SK-N-SH (cell line): ENCODE data around the gene NOL7. TPM values are rescaled to one million over a fixed set of nuclear protein-coding genes. Genes with fewer than 3 reads are reported as not detected.

Source experiments
- CTCF ChIA-PET: fragments of 300-600, 350-600 bp; formaldehyde crosslinking; extraction: SDS; loops from one replicate; lab custom pipeline; 2021; lab: Yijun Ruan, JAX
- POLR2A ChIA-PET: fragments of 350-600 bp; sonication (Branson Sonifier 250); formaldehyde crosslinking; extraction: SDS; loops from one replicate; lab custom pipeline; 2020; ENCODE audit warnings: antibody characterized with exemption, inconsistent platforms; lab: Yijun Ruan, JAX
- DNase-seq: peaks from one replicate; pipeline ENCODE4 v3.0.0; 2012
- H2AFZ ChIP-seq: fragments of 200-600 bp; sonication (generic); 2 replicates; pipeline ENCODE4 v1.8.1; 2016; ENCODE audit warnings: antibody characterized with exemption, mild to moderate bottlenecking, low read depth
- H3F3A ChIP-seq: fragments of 200-600 bp; sonication (generic); replicated peaks from 2 replicates; pipeline ENCODE3; 2016; ENCODE audit warnings: antibody characterized with exemption, mild to moderate bottlenecking; ENCODE audit not compliant: insufficient read depth
- H3K27ac ChIP-seq, 2 experiments: fragments of 200-500 bp in 1 of 2; fragments of 200-600 bp in 1 of 2; sonication (Bioruptor generic) in 1 of 2; sonication (generic), shearing (Covaris generic) in 1 of 2; 2 replicates each; pipeline versions ENCODE4 v1.5.1 to v1.6.1; 2014 to 2016; ENCODE audit warnings: low read depth in 2 of 2, inconsistent platforms in 1 of 2, low read length in 1 of 2, mild to moderate bottlenecking in 1 of 2, mixed read lengths in 1 of 2
- H3K27me3 ChIP-seq: fragments of 200-600 bp; sonication (generic), shearing (Covaris generic); 2 replicates; pipeline ENCODE4 v1.6.1; 2016; ENCODE audit warnings: mixed run types; ENCODE audit not compliant: insufficient read depth
- H3K36me3 ChIP-seq, 2 experiments: fragments of 200-500 bp in 1 of 2; fragments of 200-600 bp in 1 of 2; sonication (Bioruptor generic) in 1 of 2; sonication (generic) in 1 of 2; replicated peaks in 1 of 2; 2 replicates each; pipeline versions ENCODE3 to v1.5.1; 2014 to 2016; ENCODE audit warnings: low read length in 1 of 2, mild to moderate bottlenecking in 1 of 2; ENCODE audit not compliant: insufficient read depth in 2 of 2, control insufficient read depth in 1 of 2
- H3K4me1 ChIP-seq, 2 experiments: fragments of 200-500 bp in 1 of 2; fragments of 200-600 bp in 1 of 2; sonication (Bioruptor generic) in 1 of 2; sonication (generic), shearing (Covaris generic) in 1 of 2; 2 replicates each; pipeline versions ENCODE4 v1.5.1 to v1.6.1; 2014 to 2016; ENCODE audit warnings: low read depth in 1 of 2, low read length in 1 of 2, mixed run types in 1 of 2; ENCODE audit not compliant: insufficient read depth in 2 of 2, control insufficient read depth in 1 of 2
- H3K4me2 ChIP-seq: fragments of 200-600 bp; sonication (generic), shearing (Covaris generic); 2 replicates; pipeline ENCODE4 v1.6.1; 2017; ENCODE audit warnings: mixed run types
- H3K4me3 ChIP-seq, 2 experiments: fragments of 200-500 bp in 1 of 2; fragments of 200-600 bp in 1 of 2; sonication (Bioruptor generic) in 1 of 2; sonication (generic), shearing (Covaris generic) in 1 of 2; 2 replicates each; pipeline versions ENCODE4 v1.5.1 to v1.8.1; 2014 to 2016; ENCODE audit warnings: low read depth in 2 of 2, inconsistent platforms in 1 of 2, low read length in 1 of 2, mild to moderate bottlenecking in 1 of 2, mixed read lengths in 1 of 2, moderate library complexity in 1 of 2
- H3K79me2 ChIP-seq: fragments of 200-600 bp; sonication (generic); 2 replicates; pipeline ENCODE4 v1.8.1; 2017; ENCODE audit warnings: mild to moderate bottlenecking; ENCODE audit not compliant: insufficient read depth
- H3K9ac ChIP-seq: fragments of 200-600 bp; sonication (generic); 2 replicates; pipeline ENCODE4 v1.6.1; 2017; ENCODE audit warnings: mixed run types
- H3K9me2 ChIP-seq: fragments of 200-600 bp; sonication (generic); 2 replicates; pipeline ENCODE4 v1.6.1; 2017; ENCODE audit warnings: mixed run types
- H3K9me3 ChIP-seq: fragments of 200-600 bp; sonication (generic); 2 replicates; pipeline ENCODE4 v1.6.1; 2017; ENCODE audit warnings: mixed run types, mild to moderate bottlenecking, moderate library complexity
- H4K20me1 ChIP-seq: fragments of 200-600 bp; sonication (generic); 2 replicates; pipeline ENCODE4 v1.6.1; 2017; ENCODE audit warnings: mild to moderate bottlenecking, mixed run types; ENCODE audit not compliant: insufficient read depth
- CHD2 ChIP-seq: fragments of 150-350 bp; IDR thresholded peaks from 2 replicates; pipeline ENCODE4 v1.6.1; 2018; ENCODE audit warnings: low read length; ENCODE audit not compliant: partially characterized antibody
- EP300 ChIP-seq, 2 experiments: IDR thresholded peaks; 2 replicates each; pipeline versions ENCODE4 v1.4.0 to v1.6.1; 2012; ENCODE audit warnings: borderline replicate concordance in 1 of 2, low read depth in 1 of 2, low read length in 1 of 2
- EZH2phosphoT487 ChIP-seq: fragments of 200-600 bp; sonication (generic); IDR thresholded peaks from 2 replicates; pipeline ENCODE4 v1.6.1; 2017; ENCODE audit warnings: low read depth, mixed run types, mild to moderate bottlenecking, antibody characterized with exemption, moderate library complexity, borderline replicate concordance
- FOXJ3 ChIP-seq: sonication (generic); formaldehyde crosslinking; IDR thresholded peaks from 2 replicates; pipeline ENCODE4 v1.5.1; 2020; ENCODE audit warnings: mild to moderate bottlenecking, missing genetic modification reagents
- FOXM1 ChIP-seq: IDR thresholded peaks from 2 replicates; pipeline ENCODE4 v1.4.0; 2012; ENCODE audit warnings: low read depth, mild to moderate bottlenecking
- MXI1 ChIP-seq: IDR thresholded peaks from 2 replicates; pipeline ENCODE4 v1.6.1; 2012; ENCODE audit warnings: mild to moderate bottlenecking, low read depth, low read length, improper control_type of control experiment
- NRF1 ChIP-seq: IDR thresholded peaks from 2 replicates; pipeline ENCODE4 v1.6.1; 2012; ENCODE audit warnings: low read depth, mild to moderate bottlenecking, low read length
- RCOR1 ChIP-seq: fragments of 150-350 bp; IDR thresholded peaks from 2 replicates; pipeline ENCODE4 v1.6.1; 2017; ENCODE audit warnings: antibody characterized with exemption, low read length
- SIN3A ChIP-seq: IDR thresholded peaks from 2 replicates; pipeline ENCODE4 v1.6.1; 2012; ENCODE audit warnings: low read depth, mild to moderate bottlenecking, low read length, moderate library complexity, borderline replicate concordance
- SMC3 ChIP-seq: IDR thresholded peaks from 2 replicates; pipeline ENCODE4 v1.6.1; 2012; ENCODE audit warnings: low read depth, low read length, improper control_type of control experiment
- TAF1 ChIP-seq: IDR thresholded peaks from 2 replicates; pipeline ENCODE4 v1.6.1; 2012; ENCODE audit warnings: low read depth, mild to moderate bottlenecking, low read length, moderate library complexity, borderline replicate concordance
- WGBS: methylation state at CpG from one replicate; pipeline ENCODE4 v1.1.6; 2017; ENCODE audit warnings: low lambda C conversion rate; 5-methylcytosine and 5-hydroxymethylcytosine counted together
- polyA plus RNA-seq, 3 experiments: library from polyadenylated mRNA; depleted of rRNA; stranded (reverse); fragments of >200 nt; gene quantifications; 2 replicates each; pipeline ENCODE4 v1.2.3, GENCODE V29; 2012
- TF ChIP-seq, protein P1 (sequence below): fragments of 200-600 bp; sonication (generic); IDR thresholded peaks from 2 replicates; pipeline ENCODE4 v1.6.1; 2017; ENCODE audit warnings: antibody characterized with exemption, mild to moderate bottlenecking, moderate library complexity
- TF ChIP-seq, protein P2 (sequence below): IDR thresholded peaks from 2 replicates; pipeline ENCODE4; 2012
- TF ChIP-seq, protein P3 (sequence below): IDR thresholded peaks from 2 replicates; pipeline ENCODE4 v1.6.1; 2012; ENCODE audit warnings: mild to moderate bottlenecking, low read depth, low read length, moderate library complexity
- TF ChIP-seq, protein P4 (sequence below): fragments of 150-350 bp; IDR thresholded peaks from 2 replicates; pipeline ENCODE4 v1.6.1; 2017; ENCODE audit warnings: antibody characterized with exemption, low read length, low read depth, borderline replicate concordance

Gene NOL7
- polyA plus RNA-seq, 1 of the 3 experiments (the other 2 are of a cell fraction) = 103 TPM

DNA sequence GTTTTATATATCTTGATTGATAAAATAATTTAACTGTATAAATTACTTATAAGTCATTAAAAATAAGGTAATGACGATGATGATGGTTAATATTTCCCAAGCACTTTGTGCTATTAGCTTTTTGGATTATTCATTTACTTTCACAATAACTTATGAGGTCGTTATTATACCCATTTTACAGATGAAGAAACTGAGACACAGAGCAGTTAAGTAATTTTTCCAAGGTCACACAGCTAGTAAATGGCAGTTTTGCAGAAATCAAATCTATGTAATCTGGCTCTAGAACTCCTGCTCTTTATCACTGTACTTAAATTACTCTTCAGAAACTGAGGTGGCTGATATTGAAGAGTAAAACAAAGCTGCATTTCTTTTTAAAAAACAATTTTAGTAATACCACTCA lies 18.2 kb downstream of the NOL7 start (continued):
- TF ChIP-seq, protein P1, sequence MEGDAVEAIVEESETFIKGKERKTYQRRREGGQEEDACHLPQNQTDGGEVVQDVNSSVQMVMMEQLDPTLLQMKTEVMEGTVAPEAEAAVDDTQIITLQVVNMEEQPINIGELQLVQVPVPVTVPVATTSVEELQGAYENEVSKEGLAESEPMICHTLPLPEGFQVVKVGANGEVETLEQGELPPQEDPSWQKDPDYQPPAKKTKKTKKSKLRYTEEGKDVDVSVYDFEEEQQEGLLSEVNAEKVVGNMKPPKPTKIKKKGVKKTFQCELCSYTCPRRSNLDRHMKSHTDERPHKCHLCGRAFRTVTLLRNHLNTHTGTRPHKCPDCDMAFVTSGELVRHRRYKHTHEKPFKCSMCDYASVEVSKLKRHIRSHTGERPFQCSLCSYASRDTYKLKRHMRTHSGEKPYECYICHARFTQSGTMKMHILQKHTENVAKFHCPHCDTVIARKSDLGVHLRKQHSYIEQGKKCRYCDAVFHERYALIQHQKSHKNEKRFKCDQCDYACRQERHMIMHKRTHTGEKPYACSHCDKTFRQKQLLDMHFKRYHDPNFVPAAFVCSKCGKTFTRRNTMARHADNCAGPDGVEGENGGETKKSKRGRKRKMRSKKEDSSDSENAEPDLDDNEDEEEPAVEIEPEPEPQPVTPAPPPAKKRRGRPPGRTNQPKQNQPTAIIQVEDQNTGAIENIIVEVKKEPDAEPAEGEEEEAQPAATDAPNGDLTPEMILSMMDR = no peak
- TF ChIP-seq, protein P2, sequence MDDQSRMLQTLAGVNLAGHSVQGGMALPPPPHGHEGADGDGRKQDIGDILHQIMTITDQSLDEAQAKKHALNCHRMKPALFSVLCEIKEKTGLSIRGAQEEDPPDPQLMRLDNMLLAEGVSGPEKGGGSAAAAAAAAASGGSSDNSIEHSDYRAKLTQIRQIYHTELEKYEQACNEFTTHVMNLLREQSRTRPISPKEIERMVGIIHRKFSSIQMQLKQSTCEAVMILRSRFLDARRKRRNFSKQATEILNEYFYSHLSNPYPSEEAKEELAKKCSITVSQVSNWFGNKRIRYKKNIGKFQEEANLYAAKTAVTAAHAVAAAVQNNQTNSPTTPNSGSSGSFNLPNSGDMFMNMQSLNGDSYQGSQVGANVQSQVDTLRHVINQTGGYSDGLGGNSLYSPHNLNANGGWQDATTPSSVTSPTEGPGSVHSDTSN = no peak
- TF ChIP-seq CHD2 (no peak), EP300 (IDR thresholded peaks at IDR 0.05; ENCODE audit: borderline replicate concordance in 1 of 2, low read depth in 1 of 2, low read length in 1 of 2) (no peak), SIN3A (no peak), FOXJ3 (no peak), RCOR1 (no peak)

DNA sequence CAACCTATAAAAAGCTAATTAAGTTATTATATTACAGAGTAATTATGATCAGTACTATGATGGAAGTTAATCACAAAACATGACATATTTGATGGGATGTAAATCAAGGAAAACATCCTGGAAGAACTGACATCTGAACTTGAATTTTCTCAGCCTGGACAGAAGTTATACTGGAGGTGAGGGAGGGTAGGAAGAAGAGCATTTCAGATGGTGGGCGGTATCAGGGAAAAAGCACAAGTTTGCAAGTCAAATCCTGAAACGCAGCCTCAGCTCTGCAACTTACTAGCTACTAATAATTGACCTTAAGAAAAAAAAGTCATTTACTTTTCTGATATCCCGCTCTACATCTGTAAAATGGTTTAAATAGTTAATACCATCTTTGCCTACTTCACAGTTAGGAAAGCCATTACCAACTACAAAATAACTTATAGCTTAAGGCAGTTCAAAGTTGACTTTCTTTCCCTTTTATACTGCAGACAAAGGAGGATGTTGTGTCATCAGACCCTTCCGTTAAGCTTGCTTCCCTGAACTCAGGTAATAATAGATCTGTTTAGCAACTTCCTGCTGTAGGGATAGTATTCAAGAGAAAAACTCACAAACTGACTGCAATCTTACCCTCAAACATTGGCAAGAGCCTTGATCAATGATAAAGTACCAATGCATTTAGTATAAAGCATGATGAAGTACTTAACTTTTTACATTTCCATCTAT lies 21.0 kb downstream of the NOL7 start:
- no peak overlapping the region for H3K9ac ChIP-seq
- H3K9me2 ChIP-seq = no peaks in the 10 kb centered on the region
- H3K4me1 ChIP-seq = peaks cover 0 to 2% of the 10 kb centered on the region in 2 experiments; a peak in 2 of 4 replicates
- no peaks in the 10 kb centered on the region for H3K27me3 ChIP-seq
- CTCF ChIA-PET = interaction anchor here (1.3 to 2.2 kb wide), 2 partner anchors 11 to 20 kb away, joined by 3 to 9 read pairs; partner anchors contain the start of gene NOL7
- no peaks in the 10 kb centered on the region for H3K79me2 ChIP-seq
- H3K4me3 ChIP-seq = no peak overlapping the region
- H3K9me3 ChIP-seq = no peaks in the 10 kb centered on the region
- H3K36me3 ChIP-seq = peaks cover 66 to 77% of the 10 kb centered on the region in 2 experiments
- TF ChIP-seq MXI1 (no peak), EZH2phosphoT487 (no peak), FOXM1 (no peak), CHD2 (no peak), TAF1 (no peak), SMC3 (no peak), NRF1 (no peak)
- TF ChIP-seq, protein P3, sequence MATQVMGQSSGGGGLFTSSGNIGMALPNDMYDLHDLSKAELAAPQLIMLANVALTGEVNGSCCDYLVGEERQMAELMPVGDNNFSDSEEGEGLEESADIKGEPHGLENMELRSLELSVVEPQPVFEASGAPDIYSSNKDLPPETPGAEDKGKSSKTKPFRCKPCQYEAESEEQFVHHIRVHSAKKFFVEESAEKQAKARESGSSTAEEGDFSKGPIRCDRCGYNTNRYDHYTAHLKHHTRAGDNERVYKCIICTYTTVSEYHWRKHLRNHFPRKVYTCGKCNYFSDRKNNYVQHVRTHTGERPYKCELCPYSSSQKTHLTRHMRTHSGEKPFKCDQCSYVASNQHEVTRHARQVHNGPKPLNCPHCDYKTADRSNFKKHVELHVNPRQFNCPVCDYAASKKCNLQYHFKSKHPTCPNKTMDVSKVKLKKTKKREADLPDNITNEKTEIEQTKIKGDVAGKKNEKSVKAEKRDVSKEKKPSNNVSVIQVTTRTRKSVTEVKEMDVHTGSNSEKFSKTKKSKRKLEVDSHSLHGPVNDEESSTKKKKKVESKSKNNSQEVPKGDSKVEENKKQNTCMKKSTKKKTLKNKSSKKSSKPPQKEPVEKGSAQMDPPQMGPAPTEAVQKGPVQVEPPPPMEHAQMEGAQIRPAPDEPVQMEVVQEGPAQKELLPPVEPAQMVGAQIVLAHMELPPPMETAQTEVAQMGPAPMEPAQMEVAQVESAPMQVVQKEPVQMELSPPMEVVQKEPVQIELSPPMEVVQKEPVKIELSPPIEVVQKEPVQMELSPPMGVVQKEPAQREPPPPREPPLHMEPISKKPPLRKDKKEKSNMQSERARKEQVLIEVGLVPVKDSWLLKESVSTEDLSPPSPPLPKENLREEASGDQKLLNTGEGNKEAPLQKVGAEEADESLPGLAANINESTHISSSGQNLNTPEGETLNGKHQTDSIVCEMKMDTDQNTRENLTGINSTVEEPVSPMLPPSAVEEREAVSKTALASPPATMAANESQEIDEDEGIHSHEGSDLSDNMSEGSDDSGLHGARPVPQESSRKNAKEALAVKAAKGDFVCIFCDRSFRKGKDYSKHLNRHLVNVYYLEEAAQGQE = no peak
- TF ChIP-seq, protein P4, sequence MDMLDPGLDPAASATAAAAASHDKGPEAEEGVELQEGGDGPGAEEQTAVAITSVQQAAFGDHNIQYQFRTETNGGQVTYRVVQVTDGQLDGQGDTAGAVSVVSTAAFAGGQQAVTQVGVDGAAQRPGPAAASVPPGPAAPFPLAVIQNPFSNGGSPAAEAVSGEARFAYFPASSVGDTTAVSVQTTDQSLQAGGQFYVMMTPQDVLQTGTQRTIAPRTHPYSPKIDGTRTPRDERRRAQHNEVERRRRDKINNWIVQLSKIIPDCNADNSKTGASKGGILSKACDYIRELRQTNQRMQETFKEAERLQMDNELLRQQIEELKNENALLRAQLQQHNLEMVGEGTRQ = no peak
- TF ChIP-seq, protein P1 = no peak
- H2AFZ ChIP-seq = no peak overlapping the region
- no peak overlapping the region for H3K27ac ChIP-seq
- H3F3A ChIP-seq = peaks cover 5% of the 10 kb centered on the region
- over 99% methylated on average over 4 of the region's 4 CpGs for WGBS
- H3K4me2 ChIP-seq = no peak overlapping the region
- POLR2A ChIA-PET = interaction anchor here (1.1 kb wide), 1 partner anchor 20 kb away, joined by 6 read pairs; no protein-coding TSS in a partner anchor
- no peak for DNase-seq
- H4K20me1 ChIP-seq = no peaks in the 10 kb centered on the region
